ENCODE data around the gene CD46. TPM values are rescaled to one million over a fixed set of nuclear protein-coding genes. Genes with fewer than 3 reads are reported as not detected.
"Not testable (repeated sequence)": the region's sequence is repeated elsewhere in the genome, so short reads cannot be mapped to it uniquely, and the experiment has no call there.

CD46 gene
- polyA plus RNA-seq, 1 experiment, result 61.7 TPM

DNA sequence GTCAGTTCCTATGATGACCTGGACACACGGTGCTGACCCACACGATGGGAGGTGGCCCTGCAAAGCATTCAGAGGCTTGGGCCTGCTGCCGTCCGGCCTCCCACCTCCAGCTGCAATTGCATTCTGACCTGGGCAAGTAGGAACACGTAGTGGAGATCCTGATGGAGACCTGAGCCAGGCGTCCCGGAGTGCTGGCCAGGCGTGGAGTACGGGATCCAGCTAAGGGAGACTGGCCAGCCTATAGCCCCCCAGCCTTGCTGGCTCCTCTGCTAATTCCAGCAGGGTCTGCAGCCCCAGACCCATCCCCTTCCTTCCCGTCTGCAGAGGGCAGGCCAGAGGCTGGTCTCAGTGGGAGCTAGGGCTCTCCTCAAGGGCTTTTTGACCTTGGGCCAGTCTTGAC lies 11.2 kb downstream of the CD46 start:
- TF ChIP-seq, protein P1, sequence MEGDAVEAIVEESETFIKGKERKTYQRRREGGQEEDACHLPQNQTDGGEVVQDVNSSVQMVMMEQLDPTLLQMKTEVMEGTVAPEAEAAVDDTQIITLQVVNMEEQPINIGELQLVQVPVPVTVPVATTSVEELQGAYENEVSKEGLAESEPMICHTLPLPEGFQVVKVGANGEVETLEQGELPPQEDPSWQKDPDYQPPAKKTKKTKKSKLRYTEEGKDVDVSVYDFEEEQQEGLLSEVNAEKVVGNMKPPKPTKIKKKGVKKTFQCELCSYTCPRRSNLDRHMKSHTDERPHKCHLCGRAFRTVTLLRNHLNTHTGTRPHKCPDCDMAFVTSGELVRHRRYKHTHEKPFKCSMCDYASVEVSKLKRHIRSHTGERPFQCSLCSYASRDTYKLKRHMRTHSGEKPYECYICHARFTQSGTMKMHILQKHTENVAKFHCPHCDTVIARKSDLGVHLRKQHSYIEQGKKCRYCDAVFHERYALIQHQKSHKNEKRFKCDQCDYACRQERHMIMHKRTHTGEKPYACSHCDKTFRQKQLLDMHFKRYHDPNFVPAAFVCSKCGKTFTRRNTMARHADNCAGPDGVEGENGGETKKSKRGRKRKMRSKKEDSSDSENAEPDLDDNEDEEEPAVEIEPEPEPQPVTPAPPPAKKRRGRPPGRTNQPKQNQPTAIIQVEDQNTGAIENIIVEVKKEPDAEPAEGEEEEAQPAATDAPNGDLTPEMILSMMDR (IDR thresholded peaks at IDR 0.05; ENCODE audit: insufficient read depth, low read depth, low read length), result no peak
- Histone ChIP-seq H3K27me3 (ENCODE audit: control insufficient read depth, insufficient read depth, low read length) (no peaks in the 10 kb centered on the region), H3K4me3 (ENCODE audit: low read depth, low read length) (no peak overlapping the region), H3K36me3 (ENCODE audit: control insufficient read depth, insufficient read depth, low read length) (peaks cover 13% of the 10 kb centered on the region)
- ChIA-PET CTCF (no interaction called here), POLR2A (no interaction called here)
- no peak for DNase-seq (ENCODE audit: low read depth)

DNA sequence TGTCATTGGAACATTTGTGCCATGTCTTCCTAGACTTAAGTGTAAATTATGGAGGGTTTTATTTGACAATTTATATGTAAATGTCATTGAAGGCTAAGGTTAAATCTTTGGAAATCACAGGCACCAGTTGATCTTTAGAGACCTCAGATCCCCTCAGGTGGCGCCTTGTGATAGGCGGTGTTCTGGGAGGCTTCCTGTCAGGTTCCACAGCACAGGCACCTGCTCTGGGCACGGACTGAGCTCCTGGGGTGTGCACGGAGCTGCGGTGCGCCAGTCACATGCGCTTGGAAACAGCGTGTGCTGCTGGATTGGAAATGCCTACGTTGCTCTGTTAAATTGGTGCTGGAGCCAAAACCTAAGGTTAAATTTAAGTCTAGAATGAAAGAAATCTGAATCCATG lies 12.1 kb downstream of the CD46 start:
- ChIA-PET POLR2A (no interaction called here), CTCF (no interaction called here)
- Histone ChIP-seq H3K27me3 (ENCODE audit: control insufficient read depth, insufficient read depth, low read length) (no peaks in the 10 kb centered on the region), H3K4me3 (ENCODE audit: low read depth, low read length) (no peak overlapping the region), H3K36me3 (ENCODE audit: control insufficient read depth, insufficient read depth, low read length) (peaks cover 13% of the 10 kb centered on the region)
- TF ChIP-seq, protein P1 (IDR thresholded peaks at IDR 0.05; ENCODE audit: insufficient read depth, low read depth, low read length), result no peak
- no peak for DNase-seq (ENCODE audit: low read depth)

DNA sequence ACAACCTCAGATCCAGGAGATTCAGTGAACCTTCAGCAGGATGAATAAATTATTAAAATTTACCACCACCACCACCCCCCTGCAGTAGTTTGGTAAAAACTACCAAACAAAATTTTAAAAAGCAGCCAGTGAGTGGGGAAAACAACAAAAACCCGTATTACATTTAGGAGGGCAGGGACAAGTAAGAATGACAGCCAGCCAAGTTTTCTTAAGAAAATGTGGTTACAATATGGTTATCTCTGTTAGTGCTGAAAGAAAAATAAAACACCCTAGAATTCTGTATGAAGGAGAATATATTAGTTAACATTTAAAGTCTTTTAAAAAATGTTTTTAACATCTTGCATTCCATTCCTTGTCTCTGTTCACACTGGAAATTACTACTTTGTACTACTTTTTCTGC lies 14.7 kb downstream of the CD46 start:
- POLR2A ChIA-PET, result no interaction called here
- Histone ChIP-seq H3K4me3 (ENCODE audit: low read depth, low read length) (no peak overlapping the region), H3K27me3 (ENCODE audit: control insufficient read depth, insufficient read depth, low read length) (no peaks in the 10 kb centered on the region), H3K36me3 (ENCODE audit: control insufficient read depth, insufficient read depth, low read length) (peaks cover 10% of the 10 kb centered on the region)
- CTCF ChIA-PET, result no interaction called here
- no peak for DNase-seq (ENCODE audit: low read depth)
- TF ChIP-seq, protein P1 (IDR thresholded peaks at IDR 0.05; ENCODE audit: insufficient read depth, low read depth, low read length), result no peak

DNA sequence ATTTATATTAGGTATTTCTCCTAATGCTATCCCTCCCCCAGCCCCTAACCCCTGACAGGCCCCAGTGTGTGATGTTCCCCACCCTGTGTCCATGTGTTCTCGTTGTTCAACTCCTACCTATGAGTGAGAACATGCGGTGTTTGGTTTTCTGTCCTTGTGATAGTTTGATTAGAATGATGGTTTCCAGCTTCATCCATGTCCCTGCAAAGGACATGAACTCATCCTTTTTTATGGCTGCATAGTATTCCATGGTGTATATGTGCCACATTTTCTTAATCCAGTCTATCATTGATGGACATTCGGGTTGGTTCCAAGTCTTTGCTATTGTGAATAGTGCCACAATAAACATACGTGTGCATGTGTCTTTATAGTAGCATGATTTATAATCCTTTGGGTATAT lies 18.7 kb downstream of the CD46 start:
- H3K27me3 ChIP-seq (ENCODE audit: control insufficient read depth, insufficient read depth, low read length); POLR2A ChIA-PET; CTCF ChIA-PET; H3K36me3 ChIP-seq (ENCODE audit: control insufficient read depth, insufficient read depth, low read length); DNase-seq (ENCODE audit: low read depth); H3K4me3 ChIP-seq (ENCODE audit: low read depth, low read length): not testable (repeated sequence)

DNA sequence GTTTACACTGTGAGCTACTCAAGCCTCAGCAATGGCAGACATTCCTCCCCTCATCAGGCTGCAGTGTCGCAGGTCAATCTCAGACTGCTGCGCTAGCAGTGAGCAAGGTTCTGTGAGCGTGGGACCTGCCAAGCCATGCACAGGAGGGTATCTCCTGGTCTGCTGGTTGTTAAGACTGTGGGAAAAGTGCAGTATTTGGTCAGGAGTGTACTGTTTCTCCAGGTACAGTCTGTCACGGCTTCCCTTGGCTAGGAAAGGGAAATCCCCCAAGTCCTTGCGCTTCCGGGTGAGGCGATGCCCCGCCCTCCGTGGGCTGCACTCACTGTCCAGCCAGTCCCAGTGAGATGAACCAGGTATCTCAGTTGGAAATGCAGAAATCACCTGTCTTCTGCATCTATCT lies 24.2 kb downstream of the CD46 start:
- CTCF ChIA-PET, result interaction anchor here (0.6 kb wide), 1 partner anchor 12 kb away, joined by 3 read pairs; no protein-coding TSS in a partner anchor
- H3K27me3 ChIP-seq (ENCODE audit: control insufficient read depth, insufficient read depth, low read length); POLR2A ChIA-PET; H3K4me3 ChIP-seq (ENCODE audit: low read depth, low read length); H3K36me3 ChIP-seq (ENCODE audit: control insufficient read depth, insufficient read depth, low read length); DNase-seq (ENCODE audit: low read depth): not testable (repeated sequence)

DNA sequence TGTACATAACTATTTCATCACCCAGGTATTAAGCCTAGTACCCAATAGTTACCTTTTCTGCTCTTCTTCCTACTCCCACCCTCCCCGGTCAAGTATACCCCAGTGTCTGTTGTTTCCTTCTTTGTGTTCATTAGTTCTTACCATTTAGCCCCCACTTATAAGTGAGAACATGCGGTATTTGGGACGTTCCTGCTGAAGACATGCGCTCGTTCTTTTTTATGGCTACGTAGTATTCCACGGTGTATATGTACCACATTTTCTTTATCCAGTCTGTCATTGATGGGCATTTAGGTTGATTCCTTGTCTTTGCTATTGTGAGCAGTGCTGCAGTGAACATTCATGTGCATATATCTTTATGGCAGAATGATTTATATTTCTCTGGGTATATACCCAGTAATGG lies 25.6 kb downstream of the CD46 start:
- DNase-seq (ENCODE audit: low read depth); H3K27me3 ChIP-seq (ENCODE audit: control insufficient read depth, insufficient read depth, low read length); H3K4me3 ChIP-seq (ENCODE audit: low read depth, low read length); POLR2A ChIA-PET; H3K36me3 ChIP-seq (ENCODE audit: control insufficient read depth, insufficient read depth, low read length): not testable (repeated sequence)
- CTCF ChIA-PET, result interaction anchor here (0.6 to 1.0 kb wide), 2 partner anchors 20 to 389 kb away, joined by 3 to 4 read pairs; no protein-coding TSS in a partner anchor

DNA sequence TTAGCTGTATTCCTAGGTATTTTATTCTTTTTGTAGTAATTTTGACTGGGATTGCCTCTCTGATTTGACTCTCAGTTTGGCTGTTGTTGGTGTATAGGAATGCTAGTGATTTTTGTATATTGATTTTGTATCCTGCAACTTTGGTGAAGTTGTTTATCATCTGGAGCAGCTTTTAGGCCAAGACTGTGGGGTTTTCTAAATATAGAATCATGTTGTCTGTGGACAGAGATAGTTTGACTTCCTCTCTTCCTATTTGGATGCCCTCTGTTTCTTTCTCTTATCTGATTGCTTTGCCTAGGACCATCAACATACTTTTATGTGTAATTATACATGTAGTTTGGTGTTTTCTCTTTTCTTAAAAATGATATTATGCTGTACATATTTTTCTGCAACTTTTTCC lies 27.2 kb downstream of the CD46 start:
- TF ChIP-seq, protein P1 (IDR thresholded peaks at IDR 0.05; ENCODE audit: insufficient read depth, low read depth, low read length), result no peak
- Histone ChIP-seq H3K36me3 (ENCODE audit: control insufficient read depth, insufficient read depth, low read length) (peaks cover 1% of the 10 kb centered on the region; the same call in 1 of the 2 replicates), H3K27me3 (ENCODE audit: control insufficient read depth, insufficient read depth, low read length) (no peaks in the 10 kb centered on the region), H3K4me3 (ENCODE audit: low read depth, low read length) (no peak overlapping the region)
- ChIA-PET POLR2A (no interaction called here), CTCF (no interaction called here)
- no peak for DNase-seq (ENCODE audit: low read depth)

Data from BJ (cell line).